ENCODE measurements around the gene CENPT. TPM values are rescaled to one million over a fixed set of nuclear protein-coding genes. Genes with fewer than 3 reads are reported as not detected.

The CENPT gene
- total and polyA plus RNA-seq, 2 of the 13 experiments (the other 11 are each of a cell fraction or from before 2014, with no cell fraction given), result 40.9 to 43.3 TPM

DNA sequence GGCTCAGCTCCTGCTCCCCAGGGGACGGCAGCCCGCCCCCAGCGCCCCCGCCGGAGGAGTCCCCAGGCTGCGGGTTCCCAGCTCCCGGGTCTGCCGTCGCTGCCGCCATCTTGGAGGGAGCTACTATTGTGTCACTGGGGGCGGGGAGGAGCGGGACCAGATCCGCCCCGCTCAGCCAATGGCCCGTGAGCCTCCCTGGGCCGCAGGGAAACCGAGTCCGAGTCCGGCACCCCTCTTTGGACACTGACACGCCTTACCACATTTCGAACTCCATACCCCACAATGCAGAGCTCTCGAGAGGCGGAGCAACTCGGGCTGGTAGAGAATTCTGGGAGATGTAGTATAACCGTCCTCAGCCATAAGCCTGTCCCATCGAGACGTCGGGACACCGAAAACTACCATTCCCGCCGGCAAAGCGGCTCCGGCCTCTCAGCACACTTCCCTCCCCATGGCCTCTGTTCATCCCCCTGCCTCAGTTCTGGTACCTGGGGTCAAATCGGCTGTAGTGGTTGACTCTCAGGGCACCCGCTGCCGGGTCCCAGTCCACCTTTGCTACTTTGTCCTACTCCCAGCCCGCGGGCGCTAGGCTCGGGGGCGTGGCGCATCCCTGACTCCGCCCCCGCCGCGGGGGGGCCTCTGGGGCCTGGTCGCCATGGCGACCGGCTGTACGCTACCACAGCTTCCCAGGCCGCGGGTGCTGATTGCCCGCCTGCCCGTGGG lies 40.9 kb downstream of the CENPT start, which contains the start of the genes RANBP10 and TSNAXIP1 (continued):
- no peak; the same call in none of the 2 replicates for TF ChIP-seq ZNF230 (CRISPR knock-in tag; IDR thresholded peaks at IDR 0.05)
- TF ChIP-seq SPEN (CRISPR knock-in tag; IDR thresholded peaks at IDR 0.05; ENCODE audit: low read depth), result peak; percentile 72
- TF ChIP-seq ZNF446 (CRISPR knock-in tag; IDR thresholded peaks at IDR 0.05), result peak; percentile 37; the same call in 1 of the 2 replicates
- no peak; the same call in none of the 2 replicates for TF ChIP-seq BORCS8-MEF2B (CRISPR knock-in tag; IDR thresholded peaks at IDR 0.05)
- peak; percentile 100 for TF ChIP-seq TAF1 (CRISPR knock-in tag; IDR thresholded peaks at IDR 0.05)
- TF ChIP-seq, protein P1, sequence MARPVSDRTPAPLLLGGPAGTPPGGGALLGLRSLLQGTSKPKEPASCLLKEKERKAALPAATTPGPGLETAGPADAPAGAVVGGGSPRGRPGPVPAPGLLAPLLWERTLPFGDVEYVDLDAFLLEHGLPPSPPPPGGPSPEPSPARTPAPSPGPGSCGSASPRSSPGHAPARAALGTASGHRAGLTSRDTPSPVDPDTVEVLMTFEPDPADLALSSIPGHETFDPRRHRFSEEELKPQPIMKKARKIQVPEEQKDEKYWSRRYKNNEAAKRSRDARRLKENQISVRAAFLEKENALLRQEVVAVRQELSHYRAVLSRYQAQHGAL (CRISPR knock-in tag; IDR thresholded peaks at IDR 0.05; ENCODE audit: not compliant biosample characterization), result no peak
- TF ChIP-seq, protein P2, sequence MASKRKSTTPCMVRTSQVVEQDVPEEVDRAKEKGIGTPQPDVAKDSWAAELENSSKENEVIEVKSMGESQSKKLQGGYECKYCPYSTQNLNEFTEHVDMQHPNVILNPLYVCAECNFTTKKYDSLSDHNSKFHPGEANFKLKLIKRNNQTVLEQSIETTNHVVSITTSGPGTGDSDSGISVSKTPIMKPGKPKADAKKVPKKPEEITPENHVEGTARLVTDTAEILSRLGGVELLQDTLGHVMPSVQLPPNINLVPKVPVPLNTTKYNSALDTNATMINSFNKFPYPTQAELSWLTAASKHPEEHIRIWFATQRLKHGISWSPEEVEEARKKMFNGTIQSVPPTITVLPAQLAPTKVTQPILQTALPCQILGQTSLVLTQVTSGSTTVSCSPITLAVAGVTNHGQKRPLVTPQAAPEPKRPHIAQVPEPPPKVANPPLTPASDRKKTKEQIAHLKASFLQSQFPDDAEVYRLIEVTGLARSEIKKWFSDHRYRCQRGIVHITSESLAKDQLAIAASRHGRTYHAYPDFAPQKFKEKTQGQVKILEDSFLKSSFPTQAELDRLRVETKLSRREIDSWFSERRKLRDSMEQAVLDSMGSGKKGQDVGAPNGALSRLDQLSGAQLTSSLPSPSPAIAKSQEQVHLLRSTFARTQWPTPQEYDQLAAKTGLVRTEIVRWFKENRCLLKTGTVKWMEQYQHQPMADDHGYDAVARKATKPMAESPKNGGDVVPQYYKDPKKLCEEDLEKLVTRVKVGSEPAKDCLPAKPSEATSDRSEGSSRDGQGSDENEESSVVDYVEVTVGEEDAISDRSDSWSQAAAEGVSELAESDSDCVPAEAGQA (IDR thresholded peaks at IDR 0.05; ENCODE audit: low read depth), result peak; percentile 34
- TF ChIP-seq, protein P2 (CRISPR knock-in tag; IDR thresholded peaks at IDR 0.05; ENCODE audit: borderline replicate concordance), result no peak
- TF ChIP-seq HNF4A (CRISPR knock-in tag; IDR thresholded peaks at IDR 0.05), result no peak
- TF ChIP-seq, protein P3, sequence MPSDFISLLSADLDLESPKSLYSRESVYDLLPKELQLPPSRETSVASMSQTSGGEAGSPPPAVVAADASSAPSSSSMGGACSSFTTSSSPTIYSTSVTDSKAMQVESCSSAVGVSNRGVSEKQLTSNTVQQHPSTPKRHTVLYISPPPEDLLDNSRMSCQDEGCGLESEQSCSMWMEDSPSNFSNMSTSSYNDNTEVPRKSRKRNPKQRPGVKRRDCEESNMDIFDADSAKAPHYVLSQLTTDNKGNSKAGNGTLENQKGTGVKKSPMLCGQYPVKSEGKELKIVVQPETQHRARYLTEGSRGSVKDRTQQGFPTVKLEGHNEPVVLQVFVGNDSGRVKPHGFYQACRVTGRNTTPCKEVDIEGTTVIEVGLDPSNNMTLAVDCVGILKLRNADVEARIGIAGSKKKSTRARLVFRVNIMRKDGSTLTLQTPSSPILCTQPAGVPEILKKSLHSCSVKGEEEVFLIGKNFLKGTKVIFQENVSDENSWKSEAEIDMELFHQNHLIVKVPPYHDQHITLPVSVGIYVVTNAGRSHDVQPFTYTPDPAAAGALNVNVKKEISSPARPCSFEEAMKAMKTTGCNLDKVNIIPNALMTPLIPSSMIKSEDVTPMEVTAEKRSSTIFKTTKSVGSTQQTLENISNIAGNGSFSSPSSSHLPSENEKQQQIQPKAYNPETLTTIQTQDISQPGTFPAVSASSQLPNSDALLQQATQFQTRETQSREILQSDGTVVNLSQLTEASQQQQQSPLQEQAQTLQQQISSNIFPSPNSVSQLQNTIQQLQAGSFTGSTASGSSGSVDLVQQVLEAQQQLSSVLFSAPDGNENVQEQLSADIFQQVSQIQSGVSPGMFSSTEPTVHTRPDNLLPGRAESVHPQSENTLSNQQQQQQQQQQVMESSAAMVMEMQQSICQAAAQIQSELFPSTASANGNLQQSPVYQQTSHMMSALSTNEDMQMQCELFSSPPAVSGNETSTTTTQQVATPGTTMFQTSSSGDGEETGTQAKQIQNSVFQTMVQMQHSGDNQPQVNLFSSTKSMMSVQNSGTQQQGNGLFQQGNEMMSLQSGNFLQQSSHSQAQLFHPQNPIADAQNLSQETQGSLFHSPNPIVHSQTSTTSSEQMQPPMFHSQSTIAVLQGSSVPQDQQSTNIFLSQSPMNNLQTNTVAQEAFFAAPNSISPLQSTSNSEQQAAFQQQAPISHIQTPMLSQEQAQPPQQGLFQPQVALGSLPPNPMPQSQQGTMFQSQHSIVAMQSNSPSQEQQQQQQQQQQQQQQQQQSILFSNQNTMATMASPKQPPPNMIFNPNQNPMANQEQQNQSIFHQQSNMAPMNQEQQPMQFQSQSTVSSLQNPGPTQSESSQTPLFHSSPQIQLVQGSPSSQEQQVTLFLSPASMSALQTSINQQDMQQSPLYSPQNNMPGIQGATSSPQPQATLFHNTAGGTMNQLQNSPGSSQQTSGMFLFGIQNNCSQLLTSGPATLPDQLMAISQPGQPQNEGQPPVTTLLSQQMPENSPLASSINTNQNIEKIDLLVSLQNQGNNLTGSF (CRISPR knock-in tag; IDR thresholded peaks at IDR 0.05), result no peak
- TF ChIP-seq, protein P4, sequence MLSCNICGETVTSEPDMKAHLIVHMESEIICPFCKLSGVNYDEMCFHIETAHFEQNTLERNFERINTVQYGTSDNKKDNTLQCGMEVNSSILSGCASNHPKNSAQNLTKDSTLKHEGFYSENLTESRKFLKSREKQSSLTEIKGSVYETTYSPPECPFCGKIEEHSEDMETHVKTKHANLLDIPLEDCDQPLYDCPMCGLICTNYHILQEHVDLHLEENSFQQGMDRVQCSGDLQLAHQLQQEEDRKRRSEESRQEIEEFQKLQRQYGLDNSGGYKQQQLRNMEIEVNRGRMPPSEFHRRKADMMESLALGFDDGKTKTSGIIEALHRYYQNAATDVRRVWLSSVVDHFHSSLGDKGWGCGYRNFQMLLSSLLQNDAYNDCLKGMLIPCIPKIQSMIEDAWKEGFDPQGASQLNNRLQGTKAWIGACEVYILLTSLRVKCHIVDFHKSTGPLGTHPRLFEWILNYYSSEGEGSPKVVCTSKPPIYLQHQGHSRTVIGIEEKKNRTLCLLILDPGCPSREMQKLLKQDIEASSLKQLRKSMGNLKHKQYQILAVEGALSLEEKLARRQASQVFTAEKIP (CRISPR knock-in tag; IDR thresholded peaks at IDR 0.05; ENCODE audit: borderline replicate concordance), result no peak
